ENCODE data around the gene ERV3-1. TPM values are rescaled to one million over a fixed set of nuclear protein-coding genes. Genes with fewer than 3 reads are reported as not detected.
A peak's percentile ranks its signal among the peaks of the same experiment; 100 is the strongest.

ERV3-1 gene
- total and polyA plus RNA-seq, 9 of the 15 experiments (the other 6 are each of a cell fraction or from before 2014, with no cell fraction given): 10.2 to 30.0 (median 22.0) TPM

- TF ChIP-seq FOXO4 (CRISPR knock-in tag; IDR thresholded peaks at IDR 0.05): no peak
- no peak for TF ChIP-seq ZFP30 (CRISPR knock-in tag; IDR thresholded peaks at IDR 0.05; ENCODE audit: borderline replicate concordance)
- TF ChIP-seq TCF7L2 (IDR thresholded peaks at IDR 0.05; ENCODE audit: low read depth, low read length): peak; percentile 31; the same call in 1 of the 2 replicates
- no peak for TF ChIP-seq RBM14 (IDR thresholded peaks at IDR 0.05; ENCODE audit: borderline replicate concordance, insufficient read depth, low read depth, low read length)
- peak in 1 of 2 experiments; percentile 86; a peak in 2 of 4 replicates for TF ChIP-seq ETV6 (IDR thresholded peaks at IDR 0.05; ENCODE audit: borderline replicate concordance in 1 of 2, low read depth in 2 of 2, low read length in 1 of 2)
- no peak for TF ChIP-seq ETV6 (CRISPR knock-in tag; IDR thresholded peaks at IDR 0.05; ENCODE audit: borderline replicate concordance)
- TF ChIP-seq, protein P1, sequence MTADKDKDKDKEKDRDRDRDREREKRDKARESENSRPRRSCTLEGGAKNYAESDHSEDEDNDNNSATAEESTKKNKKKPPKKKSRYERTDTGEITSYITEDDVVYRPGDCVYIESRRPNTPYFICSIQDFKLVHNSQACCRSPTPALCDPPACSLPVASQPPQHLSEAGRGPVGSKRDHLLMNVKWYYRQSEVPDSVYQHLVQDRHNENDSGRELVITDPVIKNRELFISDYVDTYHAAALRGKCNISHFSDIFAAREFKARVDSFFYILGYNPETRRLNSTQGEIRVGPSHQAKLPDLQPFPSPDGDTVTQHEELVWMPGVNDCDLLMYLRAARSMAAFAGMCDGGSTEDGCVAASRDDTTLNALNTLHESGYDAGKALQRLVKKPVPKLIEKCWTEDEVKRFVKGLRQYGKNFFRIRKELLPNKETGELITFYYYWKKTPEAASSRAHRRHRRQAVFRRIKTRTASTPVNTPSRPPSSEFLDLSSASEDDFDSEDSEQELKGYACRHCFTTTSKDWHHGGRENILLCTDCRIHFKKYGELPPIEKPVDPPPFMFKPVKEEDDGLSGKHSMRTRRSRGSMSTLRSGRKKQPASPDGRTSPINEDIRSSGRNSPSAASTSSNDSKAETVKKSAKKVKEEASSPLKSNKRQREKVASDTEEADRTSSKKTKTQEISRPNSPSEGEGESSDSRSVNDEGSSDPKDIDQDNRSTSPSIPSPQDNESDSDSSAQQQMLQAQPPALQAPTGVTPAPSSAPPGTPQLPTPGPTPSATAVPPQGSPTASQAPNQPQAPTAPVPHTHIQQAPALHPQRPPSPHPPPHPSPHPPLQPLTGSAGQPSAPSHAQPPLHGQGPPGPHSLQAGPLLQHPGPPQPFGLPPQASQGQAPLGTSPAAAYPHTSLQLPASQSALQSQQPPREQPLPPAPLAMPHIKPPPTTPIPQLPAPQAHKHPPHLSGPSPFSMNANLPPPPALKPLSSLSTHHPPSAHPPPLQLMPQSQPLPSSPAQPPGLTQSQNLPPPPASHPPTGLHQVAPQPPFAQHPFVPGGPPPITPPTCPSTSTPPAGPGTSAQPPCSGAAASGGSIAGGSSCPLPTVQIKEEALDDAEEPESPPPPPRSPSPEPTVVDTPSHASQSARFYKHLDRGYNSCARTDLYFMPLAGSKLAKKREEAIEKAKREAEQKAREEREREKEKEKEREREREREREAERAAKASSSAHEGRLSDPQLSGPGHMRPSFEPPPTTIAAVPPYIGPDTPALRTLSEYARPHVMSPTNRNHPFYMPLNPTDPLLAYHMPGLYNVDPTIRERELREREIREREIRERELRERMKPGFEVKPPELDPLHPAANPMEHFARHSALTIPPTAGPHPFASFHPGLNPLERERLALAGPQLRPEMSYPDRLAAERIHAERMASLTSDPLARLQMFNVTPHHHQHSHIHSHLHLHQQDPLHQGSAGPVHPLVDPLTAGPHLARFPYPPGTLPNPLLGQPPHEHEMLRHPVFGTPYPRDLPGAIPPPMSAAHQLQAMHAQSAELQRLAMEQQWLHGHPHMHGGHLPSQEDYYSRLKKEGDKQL (CRISPR knock-in tag; IDR thresholded peaks at IDR 0.05; ENCODE audit: borderline replicate concordance): no peak
- no peak for TF ChIP-seq SUPT5H (IDR thresholded peaks at IDR 0.05)
- no peak for TF ChIP-seq TAF7 (tag; IDR thresholded peaks at IDR 0.05)
- no peak for TF ChIP-seq ZNF146 (CRISPR knock-in tag; IDR thresholded peaks at IDR 0.05; ENCODE audit: unreplicated experiment)
- TF ChIP-seq EZH2 (IDR thresholded peaks at IDR 0.05; ENCODE audit: borderline replicate concordance, low read depth, low read length): peak; percentile 76; the same call in 1 of the 2 replicates
- no peak for TF ChIP-seq ZNF212 (CRISPR knock-in tag; IDR thresholded peaks at IDR 0.05)
- peak; percentile 96 for TF ChIP-seq TRIM28 (IDR thresholded peaks at IDR 0.05)
- TF ChIP-seq ZNF224 (CRISPR knock-in tag; IDR thresholded peaks at IDR 0.05): no peak
- TF ChIP-seq FOXJ3 (CRISPR knock-in tag; IDR thresholded peaks at IDR 0.05): no peak
- TF ChIP-seq AFF4 (CRISPR knock-in tag; IDR thresholded peaks at IDR 0.05): no peak
These were observed 7.1 kb downstream of the ERV3-1 start (continued) for GRCh38 chr7:64999165-65000004.

Measured in K562 (cell line).